ENCODE data around the gene QSOX2. TPM values are rescaled to one million over a fixed set of nuclear protein-coding genes. Genes with fewer than 3 reads are reported as not detected.

The QSOX2 gene
- total RNA-seq, 1 experiment from 2014 or later, result 34.6 TPM

- Histone ChIP-seq H3K4me1 (ENCODE audit: control insufficient read depth in 1 of 2, insufficient read depth in 2 of 2, low read length in 2 of 2) (no peaks in the 10 kb centered on the region), H3K9me3 (ENCODE audit: control insufficient read depth in 1 of 2, insufficient read depth in 1 of 2, low read depth in 1 of 2, low read length in 2 of 2) (no peaks in the 10 kb centered on the region), H3K27ac (ENCODE audit: low read depth, low read length) (no peak overlapping the region), H3K9ac (ENCODE audit: low read length) (no peak overlapping the region), H2AFZ (ENCODE audit: low read depth, low read length, poor library complexity, severe bottlenecking) (no peak overlapping the region), H4K20me1 (ENCODE audit: insufficient read depth) (no peaks in the 10 kb centered on the region), H3K4me2 (ENCODE audit: low read length) (no peak overlapping the region), H3K27me3 (ENCODE audit: insufficient read depth, low read length) (no peaks in the 10 kb centered on the region), H3K79me2 (ENCODE audit: insufficient read depth, low read length) (no peaks in the 10 kb centered on the region), H3K36me3 (ENCODE audit: control insufficient read depth in 1 of 2, insufficient read depth in 2 of 2, low read length in 2 of 2) (peaks cover 13 to 16% of the 10 kb centered on the region in 2 experiments; a peak in 3 of 4 replicates), H3K9me2 (ENCODE audit: insufficient read depth) (no peaks in the 10 kb centered on the region), H3K4me3 (replicated peaks in 1 of 2; ENCODE audit: low read depth in 1 of 2, low read length in 2 of 2) (no peak overlapping the region)
- BruUV-seq (replicated peaks), result no TSS peak
- ChIA-PET CTCF (no interaction called here), RAD21 (ENCODE audit: low non-redundant PET in 1 of 2, low total read pairs in 2 of 2, uncharacterized antibody in 2 of 2, unreplicated experiment in 2 of 2) (no interaction called here), POLR2A (no interaction called here)
- DNase-seq (ENCODE audit: low read depth, low spot score), result no peak
- ATAC-seq, result no peak
- no peak for TF ChIP-seq CEBPB (IDR thresholded peaks at IDR 0.05; ENCODE audit: low read depth)
- no peak for TF ChIP-seq POLR2AphosphoS5 (IDR thresholded peaks at IDR 0.05; ENCODE audit: low read depth, low read length)
- no peak for TF ChIP-seq SRF (IDR thresholded peaks at IDR 0.05; ENCODE audit: low read depth)
- TF ChIP-seq CTCF (IDR thresholded peaks at IDR 0.05 in 2 of 3, conservative IDR thresholded peaks at IDR 0.05 in 1 of 3; ENCODE audit: borderline replicate concordance in 1 of 3, insufficient read depth in 1 of 3, low read depth in 2 of 3, low read length in 2 of 3), result no peak
- TF ChIP-seq, protein P1, sequence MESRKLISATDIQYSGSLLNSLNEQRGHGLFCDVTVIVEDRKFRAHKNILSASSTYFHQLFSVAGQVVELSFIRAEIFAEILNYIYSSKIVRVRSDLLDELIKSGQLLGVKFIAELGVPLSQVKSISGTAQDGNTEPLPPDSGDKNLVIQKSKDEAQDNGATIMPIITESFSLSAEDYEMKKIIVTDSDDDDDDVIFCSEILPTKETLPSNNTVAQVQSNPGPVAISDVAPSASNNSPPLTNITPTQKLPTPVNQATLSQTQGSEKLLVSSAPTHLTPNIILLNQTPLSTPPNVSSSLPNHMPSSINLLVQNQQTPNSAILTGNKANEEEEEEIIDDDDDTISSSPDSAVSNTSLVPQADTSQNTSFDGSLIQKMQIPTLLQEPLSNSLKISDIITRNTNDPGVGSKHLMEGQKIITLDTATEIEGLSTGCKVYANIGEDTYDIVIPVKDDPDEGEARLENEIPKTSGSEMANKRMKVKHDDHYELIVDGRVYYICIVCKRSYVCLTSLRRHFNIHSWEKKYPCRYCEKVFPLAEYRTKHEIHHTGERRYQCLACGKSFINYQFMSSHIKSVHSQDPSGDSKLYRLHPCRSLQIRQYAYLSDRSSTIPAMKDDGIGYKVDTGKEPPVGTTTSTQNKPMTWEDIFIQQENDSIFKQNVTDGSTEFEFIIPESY (IDR thresholded peaks at IDR 0.05; ENCODE audit: extremely low read depth, insufficient replicate concordance, low read length), result no peak
- TF ChIP-seq EZH2 (IDR thresholded peaks at IDR 0.05), result no peak
- TF ChIP-seq, protein P2, sequence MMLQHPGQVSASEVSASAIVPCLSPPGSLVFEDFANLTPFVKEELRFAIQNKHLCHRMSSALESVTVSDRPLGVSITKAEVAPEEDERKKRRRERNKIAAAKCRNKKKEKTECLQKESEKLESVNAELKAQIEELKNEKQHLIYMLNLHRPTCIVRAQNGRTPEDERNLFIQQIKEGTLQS (IDR thresholded peaks at IDR 0.05), result no peak
- no peak for TF ChIP-seq RAD21 (IDR thresholded peaks at IDR 0.05; ENCODE audit: low read depth)
- no peak for TF ChIP-seq CBX3 (IDR thresholded peaks at IDR 0.05; ENCODE audit: low read depth)
- TF ChIP-seq POLR2A (IDR thresholded peaks at IDR 0.05; ENCODE audit: borderline replicate concordance, extremely low read depth, insufficient read depth, insufficient read length), result no peak
- TF ChIP-seq ZNF274 (IDR thresholded peaks at IDR 0.05; ENCODE audit: low read depth, low read length), result no peak
- no peak for TF ChIP-seq MAX (IDR thresholded peaks at IDR 0.05)
- no peak for TF ChIP-seq JUND (IDR thresholded peaks at IDR 0.05)
- intact Hi-C loops (cut with micrococcal nuclease), result no loop called here
These were observed 38.0 kb downstream of the QSOX2 start for GRCh38 chr9:136207616-136208015.
